HepG2 (cell line): Measurements from ENCODE around the gene KLRC2. TPM values are rescaled to one million over a fixed set of nuclear protein-coding genes. Genes with fewer than 3 reads are reported as not detected.
A peak's percentile ranks its signal among the peaks of the same experiment; 100 is the strongest.
"Not testable (repeated sequence)": the region's sequence is repeated elsewhere in the genome, so short reads cannot be mapped to it uniquely, and the experiment has no call there.

Experiments used
- ATAC-seq: fragments of 200-7000 bp; cut with Tn5 transposase; 3 replicates; pipeline ENCODE4 v1.9.1; 2020; ENCODE audit warnings: mild to moderate bottlenecking, moderate library complexity
- BruUV-seq: library from RNA; stranded (reverse); fragments of 400-500 nt; replicated peaks from 2 replicates; lab custom pipeline; 2021; lab: Mats Ljungman, UMichigan
- CTCF ChIA-PET: fragments of 300-600 bp; formaldehyde crosslinking; extraction: SDS; loops from one replicate; lab custom pipeline; 2021; ENCODE audit warnings: low total read pairs, inconsistent platforms, low intra/inter-chr PET ratio; lab: Yijun Ruan, JAX
- POLR2A ChIA-PET: fragments of 350-600 bp; sonication (Branson Sonifier 250); formaldehyde crosslinking; loops from one replicate; lab custom pipeline; 2020; ENCODE audit warnings: antibody characterized with exemption, inconsistent platforms; lab: Yijun Ruan, JAX
- DNase-seq: peaks from one replicate; pipeline ENCODE4 v3.0.0-alpha.2; 2015; ENCODE audit warnings: low spot score
- FAIRE-seq: peaks from 3 replicates; lab custom pipeline; 2011; peaks lifted over from hg19 to GRCh38; lab: Jason Lieb, UNC
- H2AFZ ChIP-seq: one replicate; pipeline ENCODE4 v1.6.1; 2011; ENCODE audit warnings: low read length, inconsistent platforms
- H3K27ac ChIP-seq: fragments of 300-600 bp; 3 replicates; pipeline ENCODE4 v1.8.0; 2011; ENCODE audit warnings: mixed run types, mild to moderate bottlenecking, mixed read lengths, low read length, inconsistent platforms; ENCODE audit not compliant: insufficient read depth; ENCODE audit errors: extremely low read length
- H3K27me3 ChIP-seq, 2 experiments: fragments of 200-600 bp in 1 of 2; 2 replicates in 1 of 2; 3 replicates in 1 of 2; pipeline versions ENCODE4 v1.6.0 to v1.8.0; 2011; ENCODE audit warnings: low read length in 2 of 2, mild to moderate bottlenecking in 2 of 2, moderate library complexity in 2 of 2, inconsistent platforms in 1 of 2; ENCODE audit not compliant: insufficient read depth in 2 of 2, control insufficient read depth in 1 of 2
- H3K36me3 ChIP-seq, 2 experiments: fragments of 200-600 bp in 1 of 2; replicated peaks in 1 of 2; 2 replicates in 1 of 2; 3 replicates in 1 of 2; pipeline versions ENCODE4 v1.5.1 to v1.8.0; 2011; ENCODE audit warnings: low read length in 2 of 2, inconsistent platforms in 1 of 2; ENCODE audit not compliant: insufficient read depth in 2 of 2, control insufficient read depth in 1 of 2
- H3K4me1 ChIP-seq: 2 replicates; pipeline ENCODE4 v1.5.1; 2012; ENCODE audit warnings: low read length, inconsistent platforms; ENCODE audit not compliant: insufficient read depth
- H3K4me2 ChIP-seq: 2 replicates; pipeline ENCODE4 v1.6.0; 2011; ENCODE audit warnings: low read depth, low read length, inconsistent platforms
- H3K4me3 ChIP-seq, 3 experiments: fragments of 200-600 bp in 1 of 3; sonication (generic), shearing (Covaris generic) in 1 of 3; replicated peaks in 1 of 3; 2 replicates each; pipeline ENCODE4 v1.5.1; 2011 to 2016; ENCODE audit warnings: low read length in 3 of 3, inconsistent platforms in 2 of 3, low read depth in 2 of 3, mild to moderate bottlenecking in 2 of 3, control low read depth in 1 of 3, mixed read lengths in 1 of 3; ENCODE audit not compliant: insufficient read depth in 1 of 3
- H3K79me2 ChIP-seq: one replicate; pipeline ENCODE4 v1.6.1; 2011; ENCODE audit warnings: low read length, inconsistent platforms; ENCODE audit not compliant: insufficient read depth
- H3K9ac ChIP-seq: 2 replicates; pipeline ENCODE4 v1.6.0; 2011; ENCODE audit warnings: mild to moderate bottlenecking, low read depth, low read length, inconsistent platforms; ENCODE audit not compliant: insufficient read depth
- H3K9me3 ChIP-seq: 2 replicates; pipeline ENCODE4 v1.5.1; 2012; ENCODE audit warnings: mild to moderate bottlenecking, low read length
- H4K20me1 ChIP-seq: 2 replicates; pipeline ENCODE4 v1.6.0; 2011; ENCODE audit warnings: inconsistent platforms, mild to moderate bottlenecking, low read length, moderate library complexity; ENCODE audit not compliant: insufficient read depth
- ATF3 ChIP-seq: sonication (generic); formaldehyde crosslinking; IDR thresholded peaks from 2 replicates; pipeline ENCODE4 v1.4.0; 2020; ENCODE audit warnings: missing genetic modification reagents
- CEBPG ChIP-seq: IDR thresholded peaks from 2 replicates; pipeline ENCODE4 v1.6.1; 2016
- FOSL2 ChIP-seq: sonication (generic); formaldehyde crosslinking; IDR thresholded peaks from 2 replicates; pipeline ENCODE4 v1.4.0; 2020; ENCODE audit warnings: missing genetic modification reagents
- HMG20A ChIP-seq: IDR thresholded peaks from 2 replicates; pipeline ENCODE4 v1.6.1; 2016; ENCODE audit warnings: borderline replicate concordance
- RARA ChIP-seq: IDR thresholded peaks from 2 replicates; pipeline ENCODE4 v1.6.1; 2016; ENCODE audit warnings: missing genetic modification reagents, missing compliant biosample characterization
- SIX1 ChIP-seq: sonication (generic); formaldehyde crosslinking; IDR thresholded peaks from 2 replicates; pipeline ENCODE4 v1.4.0; 2020; ENCODE audit warnings: missing genetic modification reagents, borderline replicate concordance
- WGBS: methylation state at CpG from one replicate; pipeline ENCODE4 v1.1.6; 2017; ENCODE audit warnings: low lambda C conversion rate; 5-methylcytosine and 5-hydroxymethylcytosine counted together
- in situ Hi-C: cut with HindIII; loops from 2 replicates; pipeline ENCODE4 v1.10.0; 2017; ENCODE audit warnings: low pct_unique_long_range_greater_than_20kb; ENCODE audit not compliant: extremely low pct_ligation_motif_present
- intact Hi-C: fragments of 100-400 bp; cut with micrococcal nuclease; formaldehyde crosslinking; loops from one replicate; pipeline ENCODE4 v1.10.0; 2022; ENCODE audit not compliant: unreplicated experiment
- polyA plus RNA-seq, 8 experiments: library from polyadenylated mRNA; depleted of rRNA in 3 of 8; stranded (reverse) in 7 of 8; unstranded in 1 of 8; fragments of >200 nt; fragmentation: Illumina TruSeq in 4 of 8; extraction: Trizol in 4 of 8; gene quantifications; 2 replicates each; pipeline versions ENCODE4 v1.2.1 to v1.2.3, GENCODE V29; 2011 to 2016; ENCODE audit warnings: low read depth in 4 of 8, missing spikeins in 1 of 8, mixed read lengths in 1 of 8; ENCODE audit not compliant: insufficient read depth in 1 of 8
- total RNA-seq, 5 experiments: library from RNA; depleted of rRNA; stranded (reverse); fragments of >200 nt; fragmentation: Illumina TruSeq; extraction: Trizol; gene quantifications; 2 replicates each; pipeline ENCODE4 v1.2.3, GENCODE V29; 2016; ENCODE audit warnings: low read depth in 1 of 5
- TF ChIP-seq, protein P1 (sequence below): IDR thresholded peaks from 2 replicates; pipeline ENCODE4 v1.4.0; 2020; ENCODE audit warnings: mild to moderate bottlenecking, missing genetic modification reagents

KLRC2 gene
- total and polyA plus RNA-seq, 2 of the 13 experiments (the other 11 are each of a cell fraction or from before 2014, with no cell fraction given) = 0.20 to 0.49 TPM

- H4K20me1 ChIP-seq, POLR2A ChIA-PET, DNase-seq, CTCF ChIA-PET, H2AFZ ChIP-seq, H3K9ac ChIP-seq, H3K4me1 ChIP-seq, H3K4me3 ChIP-seq, H3K4me2 ChIP-seq, H3K27me3 ChIP-seq, intact Hi-C loops, H3K79me2 ChIP-seq, H3K36me3 ChIP-seq, in situ Hi-C loops, H3K9me3 ChIP-seq, BruUV-seq, H3K27ac ChIP-seq: not testable (repeated sequence)
- peak; percentile 67 for FAIRE-seq
- peak; percentile 35; the same call in 1 of the 2 replicates for TF ChIP-seq ATF3 (CRISPR knock-in tag)
- TF ChIP-seq CEBPG (CRISPR knock-in tag) = 0 out of 2 replicates have a peak, but pooled peaks have one; percentile 11
- peak; percentile 69 for TF ChIP-seq FOSL2 (CRISPR knock-in tag)
- TF ChIP-seq, protein P1, sequence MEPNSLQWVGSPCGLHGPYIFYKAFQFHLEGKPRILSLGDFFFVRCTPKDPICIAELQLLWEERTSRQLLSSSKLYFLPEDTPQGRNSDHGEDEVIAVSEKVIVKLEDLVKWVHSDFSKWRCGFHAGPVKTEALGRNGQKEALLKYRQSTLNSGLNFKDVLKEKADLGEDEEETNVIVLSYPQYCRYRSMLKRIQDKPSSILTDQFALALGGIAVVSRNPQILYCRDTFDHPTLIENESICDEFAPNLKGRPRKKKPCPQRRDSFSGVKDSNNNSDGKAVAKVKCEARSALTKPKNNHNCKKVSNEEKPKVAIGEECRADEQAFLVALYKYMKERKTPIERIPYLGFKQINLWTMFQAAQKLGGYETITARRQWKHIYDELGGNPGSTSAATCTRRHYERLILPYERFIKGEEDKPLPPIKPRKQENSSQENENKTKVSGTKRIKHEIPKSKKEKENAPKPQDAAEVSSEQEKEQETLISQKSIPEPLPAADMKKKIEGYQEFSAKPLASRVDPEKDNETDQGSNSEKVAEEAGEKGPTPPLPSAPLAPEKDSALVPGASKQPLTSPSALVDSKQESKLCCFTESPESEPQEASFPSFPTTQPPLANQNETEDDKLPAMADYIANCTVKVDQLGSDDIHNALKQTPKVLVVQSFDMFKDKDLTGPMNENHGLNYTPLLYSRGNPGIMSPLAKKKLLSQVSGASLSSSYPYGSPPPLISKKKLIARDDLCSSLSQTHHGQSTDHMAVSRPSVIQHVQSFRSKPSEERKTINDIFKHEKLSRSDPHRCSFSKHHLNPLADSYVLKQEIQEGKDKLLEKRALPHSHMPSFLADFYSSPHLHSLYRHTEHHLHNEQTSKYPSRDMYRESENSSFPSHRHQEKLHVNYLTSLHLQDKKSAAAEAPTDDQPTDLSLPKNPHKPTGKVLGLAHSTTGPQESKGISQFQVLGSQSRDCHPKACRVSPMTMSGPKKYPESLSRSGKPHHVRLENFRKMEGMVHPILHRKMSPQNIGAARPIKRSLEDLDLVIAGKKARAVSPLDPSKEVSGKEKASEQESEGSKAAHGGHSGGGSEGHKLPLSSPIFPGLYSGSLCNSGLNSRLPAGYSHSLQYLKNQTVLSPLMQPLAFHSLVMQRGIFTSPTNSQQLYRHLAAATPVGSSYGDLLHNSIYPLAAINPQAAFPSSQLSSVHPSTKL (CRISPR knock-in tag) = 0 out of 2 replicates have a peak, but pooled peaks have one; percentile 9
- TF ChIP-seq HMG20A (CRISPR knock-in tag) = peak; percentile 23; the same call in 1 of the 2 replicates
- TF ChIP-seq SIX1 (CRISPR knock-in tag) = peak; percentile 31; the same call in 1 of the 2 replicates
- TF ChIP-seq RARA = peak; percentile 48; the same call in 1 of the 2 replicates
- peak; percentile 79 for ATAC-seq
- WGBS = 0% methylated on average over 1 of the region's 2 CpGs
These were observed 1.8 kb upstream of the KLRC2 start for GRCh38 chr12:10437601-10438000.

DNA sequence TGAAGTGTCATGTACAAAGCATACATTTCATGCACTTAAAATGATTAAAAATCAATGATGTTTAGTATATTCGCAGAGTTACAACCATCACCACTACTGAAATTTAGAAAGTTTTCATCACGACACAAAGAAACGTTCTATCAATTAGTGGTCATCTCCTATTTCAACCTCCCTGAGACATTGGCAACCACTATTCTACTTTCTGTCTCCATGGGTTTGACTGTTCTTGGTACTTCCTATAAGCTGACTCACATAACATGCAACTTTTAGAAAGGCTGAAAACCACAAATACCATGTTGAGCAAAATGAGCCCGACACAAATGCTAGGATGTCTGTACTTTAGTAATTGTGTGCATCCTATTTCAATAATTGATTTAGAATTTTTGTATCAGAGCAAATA is 5.2 kb downstream of the KLRC2 start:
- WGBS = 31% methylated on average over 4 of the region's 4 CpGs
- CTCF ChIA-PET, H3K9ac ChIP-seq, H3K36me3 ChIP-seq, intact Hi-C loops, in situ Hi-C loops, H3K27ac ChIP-seq, H3K4me1 ChIP-seq, H4K20me1 ChIP-seq, H3K27me3 ChIP-seq, H3K79me2 ChIP-seq, DNase-seq, FAIRE-seq, H3K4me3 ChIP-seq, H2AFZ ChIP-seq, POLR2A ChIA-PET, H3K9me3 ChIP-seq, BruUV-seq, ATAC-seq, H3K4me2 ChIP-seq: not testable (repeated sequence)

GRCh38 chr12:10425938-10426337 is 9.9 kb downstream of the KLRC2 start:
- POLR2A ChIA-PET, H3K9me3 ChIP-seq, in situ Hi-C loops, intact Hi-C loops, CTCF ChIA-PET, H3K9ac ChIP-seq, H3K4me2 ChIP-seq, H4K20me1 ChIP-seq, H3K4me3 ChIP-seq, H3K79me2 ChIP-seq, H2AFZ ChIP-seq, DNase-seq, BruUV-seq, H3K36me3 ChIP-seq, H3K27ac ChIP-seq, H3K27me3 ChIP-seq, H3K4me1 ChIP-seq, FAIRE-seq, ATAC-seq: not testable (repeated sequence)
- WGBS = 61% methylated on average over 7 of the region's 8 CpGs
